Bronchial epithelial cell (primary cell): ENCODE results near the gene TFF1. TPM values are rescaled to one million over a fixed set of nuclear protein-coding genes. Genes with fewer than 3 reads are reported as not detected.
A peak's percentile ranks its signal among the peaks of the same experiment; 100 is the strongest.

ENCODE experiments used
- DNase-seq: peaks from one replicate; pipeline ENCODE4 v3.0.0-alpha.2; 2010; ENCODE audit warnings: low read depth
- FAIRE-seq: peaks from 2 replicates; lab custom pipeline; 2011; peaks lifted over from hg19 to GRCh38; lab: Jason Lieb, UNC
- H3K27me3 ChIP-seq: 2 replicates; pipeline ENCODE4 v1.5.1; 2011; ENCODE audit warnings: low read length; ENCODE audit not compliant: control insufficient read depth, insufficient read depth
- H3K36me3 ChIP-seq: 2 replicates; pipeline ENCODE4 v1.5.1; 2011; ENCODE audit warnings: low read length; ENCODE audit not compliant: control insufficient read depth, insufficient read depth
- H3K4me3 ChIP-seq: 2 replicates; pipeline ENCODE4 v1.5.1; 2011; ENCODE audit warnings: mild to moderate bottlenecking, low read depth, low read length, control low read depth
- CTCF ChIP-seq: IDR thresholded peaks from 2 replicates; pipeline ENCODE4 v1.5.1; 2011; ENCODE audit warnings: mild to moderate bottlenecking, moderate library complexity, low read length, control low read depth, inconsistent platforms; ENCODE audit not compliant: insufficient read depth, severe bottlenecking
- total RNA-seq: library from RNA; depleted of rRNA; stranded (reverse); fragments of >200 nt; gene quantifications from 2 replicates; pipeline ENCODE4 v1.2.1, GENCODE V29; 2014

Gene TFF1
- total RNA-seq, 1 donor from 2014 or later = not detected

DNA sequence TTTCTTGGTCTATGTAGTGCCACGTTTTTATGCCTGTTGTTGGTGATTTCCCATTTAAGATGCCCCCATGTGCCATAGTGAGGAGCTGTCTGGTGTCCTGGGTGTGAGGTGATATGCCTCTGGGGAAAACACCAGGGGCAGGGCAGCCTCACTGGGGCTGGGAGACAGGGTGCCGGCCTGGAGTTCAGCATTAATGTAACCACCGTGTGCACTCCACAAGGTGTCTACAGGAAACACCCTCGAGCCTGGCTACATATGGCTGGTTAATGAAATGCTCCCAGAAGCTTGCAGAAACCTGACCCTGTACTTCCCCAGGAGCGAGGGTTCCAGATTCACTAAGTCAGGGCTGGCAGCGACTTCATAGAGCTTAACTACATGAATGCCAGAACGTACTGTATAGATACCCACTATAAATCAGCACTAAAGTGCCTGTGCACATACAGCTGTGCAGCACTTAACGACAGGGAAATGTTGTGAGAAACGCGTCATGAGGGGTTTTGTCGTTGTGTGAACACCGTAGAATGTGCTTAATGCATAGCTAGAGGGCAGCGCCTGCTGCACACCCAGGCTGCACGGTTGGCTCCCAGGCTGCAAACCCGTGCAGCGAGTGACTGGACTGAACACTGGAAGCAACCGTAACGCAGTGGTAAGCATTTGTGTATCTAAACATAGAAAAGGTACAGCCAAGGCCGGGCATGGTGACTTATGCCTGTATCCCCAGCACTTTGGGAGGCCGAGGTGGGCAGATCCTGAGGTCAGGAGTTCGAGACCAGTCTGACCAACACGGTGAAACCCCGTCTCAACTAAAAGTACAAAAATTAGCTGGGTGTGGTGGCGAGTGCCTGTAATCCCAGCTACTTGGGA is 25.9 kb downstream of the TFF1 start:
- Histone ChIP-seq H3K27me3 (no peaks in the 10 kb centered on the region), H3K4me3 (no peak overlapping the region), H3K36me3 (no peaks in the 10 kb centered on the region)
- no peak for DNase-seq
- no peak for FAIRE-seq
- TF ChIP-seq CTCF = no peak

DNA sequence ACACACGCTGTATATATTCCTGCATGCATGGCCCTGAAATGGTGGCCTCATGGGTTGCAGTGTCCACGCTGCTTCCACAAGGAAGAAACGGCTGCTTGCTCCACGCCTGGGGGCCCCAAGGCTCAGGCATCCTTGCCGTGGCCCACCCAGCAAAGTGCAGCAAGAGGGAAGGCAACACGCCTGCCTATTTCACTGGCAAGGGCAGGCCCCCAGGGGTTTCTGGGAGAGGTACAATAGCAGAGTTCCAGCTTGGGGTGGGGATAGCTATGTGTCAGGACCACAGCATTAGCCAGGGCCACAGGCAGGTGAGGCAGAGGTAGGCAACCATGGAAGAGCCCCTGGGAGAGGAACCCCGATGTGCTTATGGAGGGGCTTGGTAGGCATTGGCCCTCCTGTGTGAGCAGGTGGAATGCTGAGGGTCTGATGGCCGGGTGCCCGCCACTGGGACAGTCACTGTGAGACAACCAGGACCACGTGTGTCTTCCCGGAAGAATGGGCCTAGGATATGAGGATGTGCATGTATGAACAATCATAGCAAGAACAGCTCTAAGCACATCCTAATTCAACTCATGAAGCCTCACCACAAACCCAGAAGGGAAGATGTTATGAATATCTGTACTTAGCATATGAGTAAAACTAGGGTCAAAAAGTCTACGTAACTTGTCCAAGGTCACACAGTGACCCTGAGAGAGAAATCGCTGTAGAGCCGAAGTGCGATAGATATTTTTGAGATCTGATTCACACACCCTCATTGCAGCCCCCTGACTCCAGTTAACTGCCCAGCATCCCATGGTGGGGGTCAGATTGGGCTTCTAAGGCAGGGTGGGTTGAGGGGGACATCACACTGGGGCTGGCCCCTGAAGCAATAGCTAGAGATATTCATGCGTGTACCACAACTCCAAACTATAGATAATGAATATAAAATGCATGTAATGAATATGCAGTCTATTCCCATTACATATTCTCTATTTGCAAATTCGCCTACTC is 27.3 kb downstream of the TFF1 start:
- TF ChIP-seq CTCF = no peak
- no peak for FAIRE-seq
- no peak for DNase-seq
- H3K4me3 ChIP-seq = no peak overlapping the region
- no peaks in the 10 kb centered on the region for H3K36me3 ChIP-seq
- H3K27me3 ChIP-seq = no peaks in the 10 kb centered on the region

DNA sequence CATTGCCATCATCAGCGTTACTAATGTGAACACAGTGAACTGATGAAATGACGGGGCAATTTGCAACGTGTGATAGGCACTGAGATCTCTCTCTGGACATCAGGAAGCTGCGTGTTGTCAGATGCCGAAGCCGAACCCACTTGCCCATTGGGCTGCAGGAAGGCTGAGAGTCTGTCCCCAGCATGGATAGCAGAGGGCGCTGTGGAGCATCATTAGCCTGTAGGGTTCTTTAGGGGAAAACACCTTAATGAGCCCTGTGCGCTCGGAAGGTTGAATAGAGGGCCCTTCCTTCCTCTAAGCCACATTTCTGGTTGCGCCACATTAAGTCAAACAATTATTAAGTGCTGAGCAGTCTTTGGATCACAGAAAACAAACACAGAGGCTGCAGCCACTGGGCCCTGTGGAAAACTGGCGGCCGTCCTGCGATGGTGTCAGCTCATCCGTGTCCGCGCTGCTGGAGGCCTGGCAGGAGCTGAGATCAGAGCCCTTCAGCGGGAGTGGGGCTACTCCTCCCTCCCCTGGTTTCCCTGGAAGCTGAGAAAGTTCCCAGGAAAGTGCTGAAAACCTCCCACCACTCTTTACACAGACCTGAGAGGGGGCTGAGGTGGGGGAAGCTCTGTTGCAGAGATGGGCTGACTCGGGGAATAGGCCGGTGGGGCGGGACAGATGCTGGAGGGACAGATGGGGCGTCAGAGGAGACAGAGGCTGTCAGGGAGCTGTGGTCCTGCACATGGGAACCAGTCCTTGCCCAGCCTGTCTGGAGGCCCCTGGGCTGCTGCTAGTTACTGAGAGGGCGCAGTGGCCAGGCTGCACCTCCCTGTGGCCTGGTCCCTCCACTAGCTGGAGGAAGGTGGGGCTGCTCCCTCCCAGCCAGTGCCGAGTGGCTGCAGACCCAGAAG is 28.3 kb downstream of the TFF1 start:
- TF ChIP-seq CTCF = peak; percentile 88
- Histone ChIP-seq H3K27me3 (no peaks in the 10 kb centered on the region), H3K4me3 (no peak overlapping the region), H3K36me3 (no peaks in the 10 kb centered on the region)
- FAIRE-seq (no peak), DNase-seq (peak; percentile 81)

DNA sequence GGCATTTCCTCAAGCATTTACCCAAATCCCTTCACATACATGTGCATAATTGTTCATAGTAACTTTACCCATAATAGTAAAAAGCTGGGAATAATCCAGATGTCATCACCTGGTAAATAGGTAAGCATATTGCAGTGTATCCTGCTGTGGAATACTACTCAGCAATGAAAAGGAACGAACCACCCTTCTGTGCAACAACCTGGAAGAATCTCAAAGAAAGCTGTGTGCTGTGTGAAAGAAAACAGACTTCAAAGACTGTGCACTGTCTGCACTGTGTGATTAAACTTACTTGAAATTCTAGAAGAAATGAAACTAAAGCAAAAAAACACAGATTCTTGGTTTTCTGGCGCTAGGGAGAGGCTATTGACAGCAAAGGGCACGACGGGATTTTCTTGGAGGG is 29.1 kb downstream of the TFF1 start:
- H3K27me3 ChIP-seq = peaks cover 3% of the 10 kb centered on the region
- no peaks in the 10 kb centered on the region for H3K36me3 ChIP-seq
- FAIRE-seq = no peak
- no peak for DNase-seq
- H3K4me3 ChIP-seq = no peak overlapping the region
- no peak for TF ChIP-seq CTCF

DNA sequence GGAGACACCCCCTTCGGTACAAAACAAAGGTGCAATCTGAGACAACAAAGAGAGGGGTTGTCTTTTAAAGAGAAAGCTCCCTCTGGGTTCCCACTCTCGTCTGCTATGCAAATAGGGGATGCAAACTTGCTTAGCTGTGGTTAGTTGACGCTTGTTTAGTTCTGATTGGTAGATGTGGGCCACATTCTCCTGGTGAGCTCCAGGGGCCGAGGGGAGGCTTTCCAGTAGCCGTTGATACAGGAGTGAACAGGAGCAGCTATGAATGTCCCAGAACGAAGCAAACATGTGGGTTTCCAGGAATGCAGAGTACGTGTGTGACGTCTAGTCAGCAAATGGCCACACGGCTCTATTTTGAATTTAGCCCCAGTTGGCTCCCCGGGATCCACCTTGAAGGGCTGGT is 30.3 kb downstream of the TFF1 start:
- peak; percentile 34 for DNase-seq
- H3K4me3 ChIP-seq = no peak overlapping the region
- no peak for TF ChIP-seq CTCF
- peaks cover 3% of the 10 kb centered on the region for H3K27me3 ChIP-seq
- H3K36me3 ChIP-seq = no peaks in the 10 kb centered on the region
- no peak for FAIRE-seq
